ENCODE measurements around the gene TTLL3. TPM values are rescaled to one million over a fixed set of nuclear protein-coding genes. Genes with fewer than 3 reads are reported as not detected.

The TTLL3 gene
- total and polyA plus RNA-seq, 2 of the 8 experiments (the other 6 are each of a cell fraction or from before 2014, with no cell fraction given), result 5.9 to 8.9 TPM

DNA sequence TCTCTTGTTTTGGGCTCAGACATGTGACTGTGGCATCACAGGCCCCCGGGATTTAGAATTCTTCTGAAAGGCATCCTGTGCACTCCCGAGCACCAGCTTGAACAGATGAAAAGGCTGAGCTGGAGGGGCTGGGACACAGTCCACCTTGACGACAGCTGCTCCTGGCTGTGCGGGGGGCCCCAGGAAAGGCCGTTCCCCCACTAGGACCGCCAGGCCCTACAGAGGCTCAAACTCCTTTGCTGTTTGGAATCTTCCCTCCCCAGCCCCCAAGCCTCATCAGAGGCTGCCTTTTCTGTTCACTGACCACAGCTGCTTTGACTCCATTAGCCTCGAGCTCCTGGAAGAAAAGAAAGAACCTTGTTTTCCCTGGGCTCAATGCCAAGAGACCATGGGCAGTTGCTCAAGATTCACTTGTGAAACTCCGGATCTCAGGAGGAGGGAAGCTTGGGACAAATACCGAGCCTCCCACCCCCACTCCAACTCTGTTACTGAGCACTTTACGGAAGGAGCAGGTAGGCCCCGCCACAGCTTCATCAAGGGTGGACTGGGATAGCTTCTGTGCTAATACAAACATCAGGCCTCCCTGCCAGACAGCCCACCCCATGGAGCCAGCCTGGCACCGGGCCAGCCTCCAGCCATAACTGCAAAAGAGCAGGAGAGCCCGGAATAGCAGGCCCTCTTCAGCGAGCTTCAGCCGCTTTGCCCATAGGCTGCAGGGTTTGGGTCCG, 54.3 kb downstream of the TTLL3 start:
- ChIA-PET CTCF (ENCODE audit: partially characterized antibody) (interaction anchor here (0.7 to 1.7 kb wide), 11 partner anchors 14 to 85 kb away, joined by 3 to 9 read pairs (median 3); partner anchors contain the start of genes CIDEC, CRELD1 and IL17RC), POLR2A (ENCODE audit: partially characterized antibody) (interaction anchor here (0.6 to 1.2 kb wide), 3 partner anchors 82 to 437 kb away, joined by 3 to 4 read pairs (median 3); no protein-coding TSS in a partner anchor)
- TF ChIP-seq CTBP2 (IDR thresholded peaks at IDR 0.05; ENCODE audit: borderline replicate concordance, insufficient read depth, insufficient read length, low read length) (no peak), SP2 (IDR thresholded peaks at IDR 0.05; ENCODE audit: low read length) (no peak), KDM5A (IDR thresholded peaks at IDR 0.05; ENCODE audit: low read length) (no peak), GABPA (IDR thresholded peaks at IDR 0.05; ENCODE audit: borderline replicate concordance, insufficient read depth, low read length) (no peak)
- Histone ChIP-seq H2AFZ (ENCODE audit: low read length) (no peak overlapping the region), H3K9me3 (ENCODE audit: insufficient read depth in 2 of 2, low read depth in 1 of 2, low read length in 1 of 2) (no peaks in the 10 kb centered on the region), H4K8ac (ENCODE audit: extremely low read depth, insufficient read depth, low read length) (no peak overlapping the region), H2AK5ac (ENCODE audit: low read depth, low read length) (no peak overlapping the region), H2BK12ac (ENCODE audit: low read depth, low read length) (no peak overlapping the region), H3K27me3 (replicated peaks in 1 of 4; ENCODE audit: control insufficient read depth in 3 of 4, extremely low read depth in 1 of 4, insufficient read depth in 3 of 4, low read length in 3 of 4) (peaks cover 0 to 12% (median 4%) of the 10 kb centered on the region in 4 experiments; a peak in 3 of 7 replicates), H4K20me1 (replicated peaks in 1 of 2; ENCODE audit: control insufficient read depth in 1 of 2, insufficient read depth in 2 of 2, low read length in 2 of 2) (no peaks in the 10 kb centered on the region), H3K27ac (ENCODE audit: low read depth, low read length) (no peak overlapping the region), H3K14ac (ENCODE audit: insufficient read length) (no peak overlapping the region), H3K23ac (ENCODE audit: insufficient read length) (no peak overlapping the region), H2BK20ac (ENCODE audit: low read length) (no peak overlapping the region), H4K91ac (replicated peaks; ENCODE audit: insufficient read length, low read length) (no peak overlapping the region), H2BK5ac (ENCODE audit: low read depth, low read length) (no peak overlapping the region), H3K23me2 (ENCODE audit: low read depth, low read length) (peaks cover 4% of the 10 kb centered on the region; the same call in 1 of the 2 replicates), H2BK15ac (ENCODE audit: low read length) (no peak overlapping the region), H2BK120ac (replicated peaks; ENCODE audit: low read depth, low read length) (no peak overlapping the region), H3K18ac (ENCODE audit: extremely low read depth, low read length) (no peak overlapping the region), H3K9ac (replicated peaks in 1 of 4; ENCODE audit: extremely low read depth in 1 of 4, low read depth in 3 of 4, low read length in 3 of 4) (no peak overlapping the region), H3K79me2 (ENCODE audit: control insufficient read depth in 1 of 2, insufficient read depth in 2 of 2, low read length in 2 of 2) (no peaks in the 10 kb centered on the region), H3K36me3 (ENCODE audit: control insufficient read depth in 2 of 4, insufficient read depth in 4 of 4, low read length in 3 of 4) (no peaks in the 10 kb centered on the region), H3K4me2 (ENCODE audit: insufficient read depth in 1 of 2, low read depth in 2 of 2, low read length in 2 of 2) (no peak overlapping the region), H3K56ac (replicated peaks; ENCODE audit: insufficient read length, low read depth, low read length) (no peak overlapping the region), H3K79me1 (ENCODE audit: low read depth, low read length) (no peaks in the 10 kb centered on the region), H4K5ac (ENCODE audit: insufficient read length, low read depth, low read length) (no peak overlapping the region), H3K4ac (replicated peaks; ENCODE audit: insufficient read length, low read depth, low read length) (no peak overlapping the region), H3K4me3 (ENCODE audit: extremely low read depth in 1 of 4, insufficient read depth in 2 of 4, low read depth in 3 of 4, low read length in 4 of 4) (no peak overlapping the region), H3K4me1 (replicated peaks in 1 of 4; ENCODE audit: control insufficient read depth in 3 of 4, insufficient read depth in 4 of 4, low read length in 3 of 4) (peaks cover 0 to 5% (median 3%) of the 10 kb centered on the region in 4 experiments; a peak in 6 of 7 replicates)
- DNase-seq (ENCODE audit: low read depth in 1 of 2, low spot score in 2 of 2) (no peak), FAIRE-seq (no peak)
- 91% methylated on average over 16 of the region's 16 CpGs; no CpG with 5 or more reads in 1 of the 2 experiments for WGBS, 2 experiments (ENCODE audit: extremely low coverage in 1 of 2, insufficient coverage in 1 of 2, insufficient read length in 1 of 2, insufficient replicate concordance in 2 of 2, low coverage in 1 of 2, low lambda C conversion rate in 2 of 2, missing lambda C conversion rate in 1 of 2)

Data from H1 (cell line).